ENCODE data around the gene MARCHF5.
"Not testable (repeated sequence)": the region's sequence is repeated elsewhere in the genome, so short reads cannot be mapped to it uniquely, and the experiment has no call there.

MARCHF5 gene

GRCh38 chr10:92387289-92387940 lies 96.4 kb downstream of the MARCHF5 start:
- DNase-seq (ENCODE audit: low read depth): peak; percentile 35

- DNase-seq (ENCODE audit: low read depth): not testable (repeated sequence)
Measured at GRCh38 chr10:92393173-92393572, 102.2 kb downstream of the MARCHF5 start.

DNA sequence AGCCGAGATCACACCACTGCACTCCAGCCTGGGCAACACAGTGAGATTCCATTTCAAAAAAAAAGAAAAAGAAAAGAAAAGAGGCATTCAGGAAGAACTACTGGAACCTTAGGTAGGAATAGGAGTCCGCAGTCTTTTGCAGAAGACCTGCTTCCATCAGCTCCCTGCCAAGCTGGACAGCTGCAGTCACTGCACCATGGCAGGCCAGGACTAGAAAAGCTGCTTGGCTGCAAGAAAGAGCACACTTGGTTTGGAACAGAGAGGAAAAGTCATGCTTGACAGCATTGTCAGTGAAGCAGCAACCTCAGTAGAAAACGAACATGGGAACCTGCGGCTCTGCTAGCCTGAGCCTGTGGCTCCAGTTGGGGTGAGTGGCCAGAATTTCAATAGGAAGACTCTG lies 104.3 kb downstream of the MARCHF5 start:
- no peak for DNase-seq (ENCODE audit: low read depth)

DNA sequence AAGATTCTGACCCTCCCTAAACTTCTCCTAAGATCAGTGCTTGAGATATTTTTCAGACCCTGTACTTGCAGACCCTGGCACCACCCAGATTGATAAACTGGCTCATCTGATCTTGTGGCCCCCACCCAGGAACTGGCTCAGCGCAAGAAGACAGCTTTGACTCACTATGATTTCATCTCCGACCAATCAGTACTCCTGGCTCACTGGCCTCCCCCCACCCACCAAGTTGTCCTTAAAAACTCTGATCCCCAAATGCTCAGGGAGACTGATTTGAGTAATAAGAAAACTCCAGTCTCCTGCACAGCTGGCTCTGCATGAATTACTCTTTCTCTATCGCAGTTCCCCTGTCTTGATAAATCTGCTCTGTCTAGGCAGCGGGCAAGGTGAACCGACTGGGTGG lies 111.3 kb downstream of the MARCHF5 start:
- DNase-seq (ENCODE audit: low read depth): not testable (repeated sequence)
